NCI-H2171 (cell line): ENCODE results near the gene KDM4B.
A peak's percentile ranks its signal among the peaks of the same experiment; 100 is the strongest.
"Not testable (repeated sequence)": the region's sequence is repeated elsewhere in the genome, so short reads cannot be mapped to it uniquely, and the experiment has no call there.

Experiments used
- DNase-seq: peaks from one replicate; lab custom pipeline; 2025; lab: John Stamatoyannopoulos, UW

Gene KDM4B

GRCh38 chr19:5150902-5151741 lies 182.2 kb downstream of the KDM4B start:
- DNase-seq = no peak

- DNase-seq = no peak
These were observed 183.3 kb downstream of the KDM4B start for GRCh38 chr19:5152013-5152763.

GRCh38 chr19:5152767-5153532 lies 184.0 kb downstream of the KDM4B start:
- no peak for DNase-seq

GRCh38 chr19:5153601-5154128 lies 184.8 kb downstream of the KDM4B start:
- no peak for DNase-seq

GRCh38 chr19:5154129-5154798 lies 185.4 kb downstream of the KDM4B start:
- no peak for DNase-seq

- no peak for DNase-seq
These were observed 186.0 kb downstream of the KDM4B start for GRCh38 chr19:5154799-5155426.

GRCh38 chr19:5155586-5156210 lies 186.8 kb downstream of the KDM4B start:
- peak; percentile 51 for DNase-seq

GRCh38 chr19:5156231-5156986 lies 187.5 kb downstream of the KDM4B start:
- DNase-seq = no peak

- peak; percentile 44 for DNase-seq
These were observed 188.3 kb downstream of the KDM4B start for GRCh38 chr19:5157186-5157585.

GRCh38 chr19:5158549-5159134 lies 189.7 kb downstream of the KDM4B start:
- not testable (repeated sequence) for DNase-seq

GRCh38 chr19:5160158-5160795 lies 191.4 kb downstream of the KDM4B start:
- not testable (repeated sequence) for DNase-seq

- DNase-seq = not testable (repeated sequence)
These were observed 196.2 kb downstream of the KDM4B start for GRCh38 chr19:5164845-5165696.

GRCh38 chr19:5165697-5166019 lies 196.7 kb downstream of the KDM4B start:
- no peak for DNase-seq

- no peak for DNase-seq
These were observed 197.3 kb downstream of the KDM4B start for GRCh38 chr19:5166262-5166661.

GRCh38 chr19:5170329-5170745 lies 201.4 kb downstream of the KDM4B start:
- DNase-seq = no peak

GRCh38 chr19:5171711-5172110 lies 202.8 kb downstream of the KDM4B start:
- DNase-seq = no peak

- DNase-seq = no peak
These were observed 204.1 kb downstream of the KDM4B start for GRCh38 chr19:5172859-5173630.
